GM13977 (cell line): Measurements from ENCODE around the gene ZSCAN5A.

Experiments used
- DNase-seq: peaks from one replicate; pipeline ENCODE4 v3.0.0; 2012; ENCODE audit warnings: low spot score
- CTCF ChIP-seq: IDR thresholded peaks from 2 replicates; pipeline ENCODE4 v1.5.1; 2012; ENCODE audit warnings: mild to moderate bottlenecking, control low read depth; ENCODE audit not compliant: insufficient read depth; ENCODE audit errors: extremely low read depth, missing control alignments
- in situ Hi-C: fragments of 300-500 bp; cut with MboI; formaldehyde crosslinking; loops from one replicate; pipeline ENCODE4 v1.12.0; 2022; ENCODE audit warnings: low sequenced_read_pairs, low pct_unique_long_range_greater_than_20kb, mixed read lengths, inconsistent platforms; ENCODE audit not compliant: unreplicated experiment

ZSCAN5A gene

DNA sequence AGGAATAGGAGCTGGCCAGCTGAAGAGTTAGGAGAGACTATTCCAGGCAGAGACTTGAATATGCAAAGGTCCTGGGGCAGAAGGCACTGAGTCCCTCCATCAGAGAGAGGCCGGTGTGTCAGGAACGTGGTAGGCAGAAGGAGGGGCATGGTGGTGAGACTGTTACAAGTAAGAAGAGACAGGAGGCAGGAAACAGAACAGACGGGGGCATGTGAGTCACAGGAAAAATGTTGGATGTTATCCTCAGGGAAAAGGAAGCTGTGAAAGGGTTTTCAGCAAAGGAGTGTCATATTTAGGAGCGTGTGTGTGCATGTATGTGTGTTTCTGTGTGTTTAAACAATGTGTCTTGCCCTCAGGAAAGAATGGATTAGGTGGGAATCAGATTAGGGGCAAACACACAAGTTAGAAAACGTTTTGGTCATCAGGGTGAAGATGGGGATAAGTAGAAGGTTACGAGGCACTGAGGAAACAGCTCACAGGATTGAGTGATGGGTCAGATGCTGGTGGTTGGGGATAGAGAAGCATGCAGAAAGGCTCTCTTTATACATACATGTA is 41.0 kb downstream of the ZSCAN5A start:
- DNase-seq = no peak
- no peak for TF ChIP-seq CTCF
- in situ Hi-C loops = no loop called here

DNA sequence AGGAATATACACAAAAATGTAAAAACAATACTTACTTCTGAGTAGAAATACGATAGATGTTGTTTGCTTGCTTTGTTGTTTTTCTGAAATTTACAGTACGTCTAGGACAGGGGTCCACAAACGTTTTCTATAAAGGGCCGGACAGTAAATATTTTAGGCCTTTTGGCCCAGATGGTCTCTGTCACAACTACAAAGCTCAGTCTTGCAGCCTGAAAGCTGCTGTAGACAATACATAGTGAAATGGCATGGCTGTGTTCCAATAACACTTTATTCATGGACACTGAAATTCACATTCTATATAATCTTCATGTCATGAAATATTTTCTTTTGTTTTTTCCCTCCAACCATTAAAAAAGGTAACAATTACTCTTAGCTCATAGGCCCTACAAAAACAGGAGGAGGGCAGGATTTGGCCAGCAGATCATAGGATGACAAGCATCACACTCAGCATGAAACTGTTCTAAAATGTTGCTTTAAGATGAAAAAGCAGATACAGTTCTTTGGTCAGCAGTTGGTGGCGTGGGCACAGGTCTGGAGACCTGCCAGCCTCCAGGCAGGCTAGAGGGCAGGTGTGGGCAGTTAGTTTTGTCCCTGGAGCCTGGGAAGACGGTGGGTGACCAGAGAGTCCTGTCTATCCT is 42.4 kb downstream of the ZSCAN5A start, which contains the start of gene EDDM13:
EDDM13 (plus strand) TSS at position 588 of the 638 bp plus-strand sequence. CDS start 87 bp downstream, outside the sequence.
- in situ Hi-C loops = no loop called here
- no peak for DNase-seq
- TF ChIP-seq CTCF = no peak

DNA sequence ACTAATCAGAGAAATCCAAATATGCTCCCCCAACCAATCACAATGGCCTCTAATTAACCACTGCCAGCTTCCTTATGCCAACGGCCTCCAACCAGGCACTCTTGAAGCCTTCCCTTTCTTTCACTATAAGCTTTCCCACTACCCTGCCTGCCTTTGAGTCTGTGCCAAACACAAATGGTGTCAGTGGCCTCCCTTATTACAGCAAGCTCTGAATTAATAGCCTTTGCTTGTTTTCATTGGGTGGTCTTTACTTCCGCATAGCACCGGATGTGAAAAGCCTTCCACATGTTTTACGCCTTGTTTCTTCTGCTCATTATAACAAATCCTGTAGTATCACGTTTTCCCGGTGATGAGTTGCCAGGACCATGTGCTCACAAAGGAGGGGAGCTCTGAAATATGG is 43.5 kb downstream of the ZSCAN5A start:
- TF ChIP-seq CTCF = no peak
- DNase-seq = no peak
- in situ Hi-C loops = no loop called here

- no peak for TF ChIP-seq CTCF
- in situ Hi-C loops = no loop called here
- DNase-seq = no peak
These were observed 44.0 kb downstream of the ZSCAN5A start for GRCh38 chr19:56270676-56271075.

DNA sequence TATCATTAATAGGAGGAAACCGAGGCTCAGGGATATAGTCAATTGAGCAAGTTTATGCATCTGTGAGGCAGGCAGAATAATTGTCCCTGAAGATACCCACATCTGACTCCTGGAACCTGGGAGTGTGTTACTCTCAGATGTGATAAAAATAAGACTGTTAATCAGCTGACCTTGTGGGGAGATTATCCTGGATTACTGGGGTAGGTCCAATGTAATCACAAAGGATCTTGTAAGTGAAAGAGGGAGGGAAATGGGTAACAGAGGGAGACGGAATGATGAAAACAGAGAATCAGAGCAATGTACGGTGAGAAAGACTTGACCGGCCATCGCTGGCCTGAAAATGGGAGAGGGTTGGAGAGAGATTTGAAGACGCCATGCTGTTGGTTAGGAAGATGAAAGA is 45.3 kb downstream of the ZSCAN5A start:
- DNase-seq = no peak
- TF ChIP-seq CTCF = no peak
- in situ Hi-C loops = no loop called here

- TF ChIP-seq CTCF = no peak
- no peak for DNase-seq
- in situ Hi-C loops = no loop called here
These were observed 48.6 kb downstream of the ZSCAN5A start for GRCh38 chr19:56266051-56266450.
